Measurements from ENCODE around the gene ZBTB25. TPM values are rescaled to one million over a fixed set of nuclear protein-coding genes. Genes with fewer than 3 reads are reported as not detected.

Gene ZBTB25
- total and polyA plus RNA-seq, 10 of the 15 experiments (the other 5 are each of a cell fraction or from before 2014, with no cell fraction given) = 4.1 to 33.9 (median 9.7) TPM

- TF ChIP-seq CREM (IDR thresholded peaks at IDR 0.05; ENCODE audit: low read depth) (peak; percentile 65; the same call in 1 of the 2 replicates), FOXM1 (IDR thresholded peaks at IDR 0.05; ENCODE audit: low read depth, low read length) (peak; percentile 84), FOS (IDR thresholded peaks at IDR 0.05; ENCODE audit: borderline replicate concordance, extremely low read depth, insufficient read length) (no peak), SMARCA5 (IDR thresholded peaks at IDR 0.05) (peak; percentile 30; the same call in 1 of the 2 replicates), CBFB (IDR thresholded peaks at IDR 0.05; ENCODE audit: low read depth) (no peak; the same call in 1 of the 2 replicates), HSF1 (IDR thresholded peaks at IDR 0.05; ENCODE audit: low read depth, low read length) (no peak), CEBPB (IDR thresholded peaks at IDR 0.05; ENCODE audit: borderline replicate concordance in 1 of 2, low read depth in 2 of 2, low read length in 2 of 2) (peak in 1 of 2 experiments; percentile 24; a peak in 1 of 4 replicates), ZZZ3 (IDR thresholded peaks at IDR 0.05; ENCODE audit: control insufficient read depth, insufficient read length, low read depth) (no peak)
These were observed 58.4 kb downstream of the ZBTB25 start (continued) for GRCh38 chr14:64444984-64445845.

- in situ Hi-C loops (cut with MboI) = no loop called here
- Histone ChIP-seq H3K4me1 (ENCODE audit: control insufficient read depth, insufficient read depth, low read length) (peaks cover 22% of the 10 kb centered on the region), H3K27me3 (replicated peaks in 1 of 2; ENCODE audit: control insufficient read depth in 2 of 2, insufficient read depth in 2 of 2, low read length in 1 of 2) (no peaks in the 10 kb centered on the region), H3K9me3 (replicated peaks; ENCODE audit: control insufficient read depth, insufficient read depth, low read length) (no peaks in the 10 kb centered on the region), H3K79me2 (ENCODE audit: control insufficient read depth, insufficient read depth, low read length) (no peaks in the 10 kb centered on the region; the same call in 1 of the 2 replicates), H3K4me2 (ENCODE audit: control insufficient read depth, insufficient read depth) (no peak overlapping the region), H3K9ac (ENCODE audit: control insufficient read depth, insufficient read depth, low read length) (no peak overlapping the region), H3K4me3 (no peak overlapping the region), H2AFZ (ENCODE audit: control insufficient read depth, low read depth, low read length) (no peak overlapping the region), H4K20me1 (ENCODE audit: control insufficient read depth, insufficient read depth) (no peaks in the 10 kb centered on the region), H3K27ac (ENCODE audit: control insufficient read depth, insufficient read depth) (peak overlapping the region; percentile 97), H3K36me3 (ENCODE audit: control insufficient read depth in 2 of 2, insufficient read depth in 2 of 2, low read length in 1 of 2) (peaks cover 23 to 32% of the 10 kb centered on the region in 2 experiments)
- FAIRE-seq (no peak), DNase-seq (ENCODE audit: low read depth, low spot score) (no peak), ATAC-seq (peak; percentile 17)
- ChIA-PET SMC1A (ENCODE audit: uncharacterized antibody, unreplicated experiment) (interaction anchor here (1.0 to 8.2 kb wide), 16 partner anchors 9 to 101 kb away, joined by 3 to 95 read pairs (median 6); partner anchors contain the start of gene AKAP5), CTCF (interaction anchor here (1.0 to 7.9 kb wide), 9 partner anchors 8 to 100 kb away, joined by 3 to 60 read pairs (median 4); partner anchors contain the start of genes AKAP5 and MTHFD1), RAD21 (ENCODE audit: unreplicated experiment) (interaction anchor here (1.3 to 2.3 kb wide), 4 partner anchors 20 to 67 kb away, joined by 4 to 12 read pairs (median 6); no protein-coding TSS in a partner anchor), POLR2A (interaction anchor here (0.6 to 3.6 kb wide), 8 partner anchors 8 to 35 kb away, joined by 3 to 19 read pairs (median 6); partner anchors contain the start of gene AKAP5)
- 86% methylated on average over 11 of the region's 11 CpGs for WGBS (ENCODE audit: insufficient coverage, insufficient replicate concordance, low lambda C conversion rate, missing lambda C conversion rate)
- no TSS peak for BruUV-seq (replicated peaks)
- intact Hi-C loops (cut with micrococcal nuclease; ENCODE audit: unreplicated experiment) = loop anchor here (2.0 kb wide), 3 partner anchors 19 to 65 kb away; partner anchors contain the start of gene MTHFD1
- no peak for TF ChIP-seq RELB (IDR thresholded peaks at IDR 0.05; ENCODE audit: low read depth)
- no peak for TF ChIP-seq RUNX3 (IDR thresholded peaks at IDR 0.05; ENCODE audit: low read length)
- peak; percentile 64; the same call in 1 of the 2 replicates for TF ChIP-seq SPI1 (IDR thresholded peaks at IDR 0.05; ENCODE audit: borderline replicate concordance, insufficient read depth, low read depth, low read length)
- TF ChIP-seq IRF4 (IDR thresholded peaks at IDR 0.05; ENCODE audit: low read depth, low read length) = no peak
- TF ChIP-seq SMC3 (IDR thresholded peaks at IDR 0.05; ENCODE audit: borderline replicate concordance, low read length) = no peak
- TF ChIP-seq MLLT1 (IDR thresholded peaks at IDR 0.05) = peak; percentile 70; the same call in 1 of the 2 replicates
- TF ChIP-seq PKNOX1 (IDR thresholded peaks at IDR 0.05) = no peak
These were observed 59.5 kb downstream of the ZBTB25 start for GRCh38 chr14:64444140-64444539.

Data from GM12878 (cell line).